IMR-90 (cell line): ENCODE measurements around the gene MAPKAP1. TPM values are rescaled to one million over a fixed set of nuclear protein-coding genes. Genes with fewer than 3 reads are reported as not detected.

Source experiments
- ATAC-seq: fragments of 200-7000 bp; cut with Tn5 transposase; 2 replicates; pipeline ENCODE4 v1.9.1; 2020; ENCODE audit warnings: low read depth, mild to moderate bottlenecking, moderate library complexity
- BruUV-seq: library from RNA; stranded (reverse); fragments of 400-500 nt; replicated peaks from 2 replicates; lab custom pipeline; 2021; lab: Mats Ljungman, UMichigan
- CTCF ChIA-PET: fragments of 300-600 bp; formaldehyde crosslinking; extraction: SDS; loops from one replicate; lab custom pipeline; 2021; ENCODE audit warnings: antibody characterized with exemption; lab: Yijun Ruan, JAX
- POLR2A ChIA-PET: fragments of 300-600 bp; sonication (Branson Sonifier 250); formaldehyde crosslinking; loops from one replicate; lab custom pipeline; 2022; ENCODE audit warnings: antibody characterized with exemption; ENCODE audit not compliant: unreplicated experiment; lab: Charles Lee
- DNase-seq: peaks from one replicate; pipeline ENCODE4 v3.0.0; 2013
- H2AFZ ChIP-seq: replicated peaks from 2 replicates; pipeline ENCODE3; 2013; ENCODE audit warnings: low read length, mild to moderate bottlenecking; ENCODE audit not compliant: poor library complexity
- H2AK5ac ChIP-seq: 2 replicates; pipeline ENCODE4 v1.6.1; 2013; ENCODE audit warnings: low read depth, low read length, inconsistent platforms
- H2AK9ac ChIP-seq: replicated peaks from 2 replicates; pipeline ENCODE3; 2013; ENCODE audit warnings: mild to moderate bottlenecking, low read depth, low read length, moderate library complexity; ENCODE audit not compliant: poor library complexity
- H2BK120ac ChIP-seq: 2 replicates; pipeline ENCODE4 v1.6.1; 2013; ENCODE audit warnings: low read depth, low read length, inconsistent platforms
- H2BK15ac ChIP-seq: 3 replicates; pipeline ENCODE4 v1.6.1; 2013; ENCODE audit warnings: low read depth, low read length, inconsistent platforms
- H2BK20ac ChIP-seq: 2 replicates; pipeline ENCODE4 v1.6.1; 2013; ENCODE audit warnings: low read depth, mild to moderate bottlenecking, inconsistent platforms, low read length, moderate library complexity
- H2BK5ac ChIP-seq: 2 replicates; pipeline ENCODE4 v1.6.1; 2013; ENCODE audit warnings: mild to moderate bottlenecking, low read depth, low read length, inconsistent platforms; ENCODE audit not compliant: poor library complexity, severe bottlenecking
- H3K14ac ChIP-seq: replicated peaks from 2 replicates; pipeline ENCODE4 v1.6.1; 2013; ENCODE audit warnings: low read depth, low read length, inconsistent platforms
- H3K18ac ChIP-seq: 2 replicates; pipeline ENCODE4 v1.6.1; 2013; ENCODE audit warnings: low read depth, low read length, control low read depth
- H3K23ac ChIP-seq: 2 replicates; pipeline ENCODE4 v1.6.1; 2013; ENCODE audit warnings: low read depth, low read length, inconsistent platforms
- H3K27ac ChIP-seq: 2 replicates; pipeline ENCODE4 v1.5.1; 2013; ENCODE audit warnings: mild to moderate bottlenecking, control low read depth, low read length; ENCODE audit not compliant: insufficient read depth
- H3K27me3 ChIP-seq: 2 replicates; pipeline ENCODE4 v1.6.1; 2013; ENCODE audit warnings: low read length; ENCODE audit not compliant: control insufficient read depth, insufficient read depth
- H3K36me3 ChIP-seq: 2 replicates; pipeline ENCODE4 v1.6.1; 2013; ENCODE audit warnings: low read length, mixed read lengths; ENCODE audit not compliant: control insufficient read depth, insufficient read depth
- H3K4ac ChIP-seq: 2 replicates; pipeline ENCODE4 v1.6.1; 2013; ENCODE audit warnings: low read depth, low read length, inconsistent platforms
- H3K4me1 ChIP-seq: 2 replicates; pipeline ENCODE4 v1.6.1; 2013; ENCODE audit warnings: low read length, mixed read lengths; ENCODE audit not compliant: control insufficient read depth, insufficient read depth
- H3K4me2 ChIP-seq: 2 replicates; pipeline ENCODE4 v1.6.1; 2013; ENCODE audit warnings: low read depth, mild to moderate bottlenecking, control low read depth, low read length, moderate library complexity
- H3K4me3 ChIP-seq: 2 replicates; pipeline ENCODE4 v1.5.1; 2013; ENCODE audit warnings: low read depth, mild to moderate bottlenecking, control low read depth, low read length, moderate library complexity; ENCODE audit not compliant: insufficient read depth
- H3K56ac ChIP-seq: 2 replicates; pipeline ENCODE4 v1.6.1; 2013; ENCODE audit warnings: low read length, inconsistent platforms; ENCODE audit not compliant: insufficient read depth; ENCODE audit errors: extremely low read depth
- H3K79me1 ChIP-seq, 2 experiments: 2 replicates each; pipeline ENCODE4 v1.6.1; 2013; ENCODE audit warnings: low read length in 2 of 2, inconsistent platforms in 1 of 2, low read depth in 1 of 2
- H3K9ac ChIP-seq: 2 replicates; pipeline ENCODE4 v1.6.1; 2013; ENCODE audit warnings: low read depth, low read length, control low read depth
- H3K9me1 ChIP-seq: 2 replicates; pipeline ENCODE4 v1.6.1; 2013; ENCODE audit warnings: low read length, inconsistent platforms; ENCODE audit not compliant: insufficient read depth
- H3K9me3 ChIP-seq: 2 replicates; pipeline ENCODE4 v1.6.1; 2013; ENCODE audit warnings: low read length; ENCODE audit not compliant: control insufficient read depth, insufficient read depth
- H4K20me1 ChIP-seq: 2 replicates; pipeline ENCODE4 v1.6.1; 2013; ENCODE audit warnings: low read length, inconsistent platforms; ENCODE audit not compliant: insufficient read depth
- H4K5ac ChIP-seq: 2 replicates; pipeline ENCODE4 v1.6.1; 2013; ENCODE audit warnings: mild to moderate bottlenecking, low read depth, low read length, control low read depth
- H4K8ac ChIP-seq, 2 experiments: 2 replicates each; pipeline ENCODE4 v1.6.1; 2013; ENCODE audit warnings: low read depth in 2 of 2, low read length in 2 of 2, control low read depth in 1 of 2, inconsistent platforms in 1 of 2
- H4K91ac ChIP-seq: 2 replicates; pipeline ENCODE4 v1.6.1; 2013; ENCODE audit warnings: low read depth, low read length, inconsistent platforms; ENCODE audit not compliant: insufficient read depth
- CEBPB ChIP-seq: IDR thresholded peaks from 2 replicates; pipeline ENCODE4 v1.6.1; 2012; ENCODE audit warnings: low read depth, low read length, improper control_type of control experiment
- CHD1 ChIP-seq: IDR thresholded peaks from 2 replicates; pipeline ENCODE4 v1.6.1; 2012; ENCODE audit warnings: low read depth, low read length, improper control_type of control experiment
- FOS ChIP-seq: fragments of 150-350 bp; IDR thresholded peaks from 2 replicates; pipeline ENCODE4 v1.6.1; 2016; ENCODE audit warnings: low read depth, low read length
- MAZ ChIP-seq: IDR thresholded peaks from 2 replicates; pipeline ENCODE4 v1.6.1; 2012; ENCODE audit warnings: low read depth, mild to moderate bottlenecking, low read length, improper control_type of control experiment, moderate library complexity, borderline replicate concordance
- MXI1 ChIP-seq: IDR thresholded peaks from 2 replicates; pipeline ENCODE4 v1.6.1; 2012; ENCODE audit warnings: low read depth, mild to moderate bottlenecking, low read length, moderate library complexity, borderline replicate concordance
- RAD21 ChIP-seq: IDR thresholded peaks from 2 replicates; pipeline ENCODE4 v1.6.1; 2012; ENCODE audit warnings: low read length, improper control_type of control experiment
- WGBS, 2 experiments: methylation state at CpG; one replicate each; pipeline versions ENCODE4 v1.1.5 to v1.1.7; 2013; ENCODE audit warnings: missing lambda C conversion rate in 2 of 2; ENCODE audit not compliant: insufficient read length in 1 of 2; ENCODE audit errors: extremely low coverage in 2 of 2; 5-methylcytosine and 5-hydroxymethylcytosine counted together
- dilution Hi-C: fragments of 300-500 bp; cut with HindIII; formaldehyde crosslinking; loops from one replicate; pipeline ENCODE4 v1.14.3; 2018; ENCODE audit warnings: low sequenced_read_pairs; ENCODE audit not compliant: unreplicated experiment
- in situ Hi-C: fragments of 300-500 bp; cut with MboI; formaldehyde crosslinking; loops from 3 replicates; pipeline ENCODE4 v1.14.3; 2019; ENCODE audit warnings: low sequenced_read_pairs, inconsistent platforms, mixed read lengths
- intact Hi-C: fragments of 100-400 bp; cut with micrococcal nuclease; formaldehyde crosslinking; loops from 2 replicates; pipeline ENCODE4 v1.10.0; 2022
- polyA plus RNA-seq, 3 experiments: library from polyadenylated mRNA; depleted of rRNA; stranded (reverse); fragments of >200 nt; gene quantifications; 2 replicates each; pipeline ENCODE4 v1.2.3, GENCODE V29; 2012; ENCODE audit warnings: low replicate concordance in 1 of 3
- total RNA-seq: library from RNA; depleted of rRNA; stranded (reverse); fragments of >200 nt; gene quantifications from 2 replicates; pipeline ENCODE4 v1.2.3, GENCODE V29; 2012
- TF ChIP-seq, protein P1 (sequence below): fragments of 150-350 bp; IDR thresholded peaks from 2 replicates; pipeline ENCODE4 v1.6.1; 2017; ENCODE audit warnings: mild to moderate bottlenecking, antibody characterized with exemption, low read length, low read depth

Gene MAPKAP1
- total and polyA plus RNA-seq, 2 of the 4 experiments (the other 2 are of a cell fraction) = 87.2 to 158 TPM

DNA sequence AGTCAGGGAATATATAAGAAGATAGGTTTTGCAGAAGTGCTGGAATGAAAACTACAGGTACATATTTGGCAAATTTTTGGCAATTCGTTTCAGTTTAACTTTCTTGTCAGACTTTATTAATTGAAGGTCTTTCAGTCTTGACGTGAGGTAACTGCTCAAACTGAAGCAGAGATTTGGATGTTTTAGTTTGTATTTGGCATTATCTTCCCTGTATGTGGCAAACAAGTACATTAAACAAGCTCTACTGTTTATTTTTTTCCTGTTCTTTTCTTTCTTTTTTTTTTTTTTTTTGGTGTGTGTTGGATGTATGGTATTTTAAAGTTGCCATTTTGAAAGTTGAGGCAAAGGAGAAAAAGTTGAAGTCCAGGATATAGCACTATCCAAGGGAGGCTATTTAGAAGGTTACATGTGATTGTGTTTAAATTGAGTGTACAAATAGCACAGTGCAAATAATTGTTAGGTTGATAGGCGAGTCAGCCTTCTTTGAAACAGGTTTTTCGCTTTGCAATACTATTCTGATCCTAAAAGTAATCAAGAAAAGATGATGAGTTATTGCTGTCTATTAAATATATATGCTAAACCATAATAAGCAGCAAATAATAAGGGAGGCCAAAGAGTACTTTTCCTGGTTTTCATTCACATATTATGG is 42.4 kb upstream of the MAPKAP1 start:
- Histone ChIP-seq H3K56ac (no peak overlapping the region), H3K23ac (peak overlapping the region; percentile 81; the same call in 1 of the 2 replicates), H3K27me3 (no peaks in the 10 kb centered on the region), H2BK120ac (no peak overlapping the region), H2BK20ac (no peak overlapping the region), H3K4me2 (peak overlapping the region; percentile 94; the same call in 1 of the 2 replicates), H4K8ac (no peak overlapping the region), H3K9me1 (peaks cover 4% of the 10 kb centered on the region), H3K4ac (no peak overlapping the region), H3K14ac (no peak overlapping the region), H3K4me1 (peaks cover 6% of the 10 kb centered on the region), H3K9ac (no peak overlapping the region), H3K27ac (no peak overlapping the region), H2AK9ac (no peak overlapping the region), H3K36me3 (no peaks in the 10 kb centered on the region), H2AFZ (no peak overlapping the region), H4K20me1 (peaks cover 11% of the 10 kb centered on the region; the same call in 1 of the 2 replicates), H3K4me3 (peak overlapping the region; percentile 99; the same call in 1 of the 2 replicates), H2AK5ac (no peak overlapping the region), H3K79me1 (peaks cover 10 to 43% of the 10 kb centered on the region in 2 experiments; a peak in 3 of 4 replicates), H4K91ac (no peak overlapping the region), H2BK15ac (no peak overlapping the region), H3K18ac (no peak overlapping the region), H4K5ac (no peak overlapping the region), H2BK5ac (no peak overlapping the region), H3K9me3 (no peaks in the 10 kb centered on the region)
- 0% methylated on average over 1 of the region's 4 CpGs; no CpG with 5 or more reads in 1 of the 2 experiments for WGBS, 2 experiments
- DNase-seq = no peak
- in situ Hi-C loops = no loop called here
- intact Hi-C loops = loop anchor here (2.0 to 10.0 kb wide), 5 partner anchors 138 to 745 kb away; no protein-coding TSS in a partner anchor
- TSS peak; percentile 20 for BruUV-seq
- POLR2A ChIA-PET = no interaction called here
- no peak for TF ChIP-seq MAZ
- TF ChIP-seq, protein P1, sequence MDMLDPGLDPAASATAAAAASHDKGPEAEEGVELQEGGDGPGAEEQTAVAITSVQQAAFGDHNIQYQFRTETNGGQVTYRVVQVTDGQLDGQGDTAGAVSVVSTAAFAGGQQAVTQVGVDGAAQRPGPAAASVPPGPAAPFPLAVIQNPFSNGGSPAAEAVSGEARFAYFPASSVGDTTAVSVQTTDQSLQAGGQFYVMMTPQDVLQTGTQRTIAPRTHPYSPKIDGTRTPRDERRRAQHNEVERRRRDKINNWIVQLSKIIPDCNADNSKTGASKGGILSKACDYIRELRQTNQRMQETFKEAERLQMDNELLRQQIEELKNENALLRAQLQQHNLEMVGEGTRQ = no peak
- TF ChIP-seq FOS = no peak
- no peak for TF ChIP-seq CEBPB
- no peak for TF ChIP-seq CHD1
- TF ChIP-seq MXI1 = no peak
- TF ChIP-seq RAD21 = no peak
- no peak for ATAC-seq
- dilution Hi-C loops = no loop called here
- CTCF ChIA-PET = no interaction called here
